Peyer's patch (tissue), 4 donors: ENCODE results near the gene TTC21B. TPM values are rescaled to one million over a fixed set of nuclear protein-coding genes. Genes with fewer than 3 reads are reported as not detected.

Source experiments
- DNase-seq, 3 donors: peaks; one replicate each; pipeline ENCODE4 v3.0.0-alpha.2; 2017 to 2019
- H3K27ac ChIP-seq, 4 donors: fragments of 200-600 bp; sonication (generic); one replicate each; pipeline ENCODE4 v1.5.1; 2016 to 2019
- H3K27me3 ChIP-seq, 2 donors: fragments of 200-600 bp; sonication (generic); one replicate each; pipeline ENCODE4 v1.5.1; 2019
- H3K36me3 ChIP-seq, 3 donors: fragments of 200-600 bp; sonication (generic); one replicate each; pipeline ENCODE4 v1.5.1; 2016 to 2019
- H3K4me1 ChIP-seq, 4 donors: fragments of 200-600 bp; sonication (generic); one replicate each; pipeline ENCODE4 v1.5.1; 2016 to 2019
- H3K4me3 ChIP-seq, 4 donors: fragments of 200-600 bp; sonication (generic); 1 replicate in 3 of 4; 2 replicates in 1 of 4; pipeline ENCODE4 v1.5.1; 2016 to 2019; ENCODE audit warnings: mild to moderate bottlenecking in 1 of 4
- H3K9me3 ChIP-seq, 4 donors: fragments of 200-600 bp; sonication (generic); one replicate each; pipeline ENCODE4 v1.5.1; 2016 to 2019; ENCODE audit warnings: mild to moderate bottlenecking in 1 of 4
- POLR2A ChIP-seq, 2 donors: fragments of 450-650 bp; IDR thresholded peaks; one replicate each; pipeline ENCODE4 v1.5.1; 2017; ENCODE audit warnings: antibody characterized with exemption in 2 of 2, mild to moderate bottlenecking in 2 of 2, moderate library complexity in 2 of 2
- total RNA-seq, 4 donors: library from RNA; depleted of rRNA; stranded (reverse); fragments of >200 nt; gene quantifications; one replicate each; pipeline ENCODE4 v1.1.0, GENCODE V29; 2016
- TF ChIP-seq, protein P1 (sequence below), 6 experiments: fragments of 450-650 bp in 4 of 6; fragments of 200-600 bp in 2 of 6; sonication (generic) in 1 of 6; IDR thresholded peaks; one replicate each; pipeline ENCODE4 v1.5.1; 2017 to 2019; ENCODE audit warnings: antibody characterized with exemption in 6 of 6, mild to moderate bottlenecking in 3 of 6, moderate library complexity in 1 of 6

TTC21B gene
- total RNA-seq, 4 donors from 2014 or later = 14.2 to 47.9 (median 32.6) TPM

DNA sequence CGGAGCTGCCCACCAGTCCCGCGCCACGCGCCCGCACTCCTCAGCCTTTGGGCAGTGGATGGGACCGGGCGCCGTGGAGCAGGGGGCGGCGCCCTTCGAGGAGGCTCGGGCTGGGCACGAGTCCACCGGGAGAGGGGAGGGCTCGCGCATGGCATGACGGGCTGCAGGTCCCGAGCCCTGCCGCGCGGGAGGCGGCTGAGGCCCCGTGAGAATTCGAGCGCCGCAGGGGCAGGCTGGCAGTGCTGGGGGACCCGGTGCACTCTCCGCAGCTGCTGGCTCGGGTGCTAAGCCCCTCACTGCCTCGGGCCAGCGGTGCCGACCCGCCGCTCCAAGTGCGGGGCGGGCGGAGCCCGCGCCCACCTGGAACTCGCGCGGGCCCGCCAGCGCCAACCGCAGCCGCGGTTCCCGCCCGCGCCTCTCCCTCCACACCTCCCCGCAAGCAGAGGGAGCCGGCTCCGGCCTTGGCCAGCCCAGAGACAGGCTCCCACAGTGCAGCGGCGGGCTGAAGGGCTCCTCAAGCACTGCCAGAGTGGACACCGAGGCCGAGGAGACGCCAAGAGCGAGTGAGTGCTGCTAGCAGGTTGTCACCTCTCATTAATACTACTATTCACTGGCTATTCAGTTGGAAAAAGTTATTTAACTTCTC is 3.6 kb upstream of the TTC21B start:
- Histone ChIP-seq H3K27me3 (no peaks in the 10 kb centered on the region), H3K36me3 (no peaks in the 10 kb centered on the region), H3K4me3 (no peak overlapping the region), H3K9me3 (no peaks in the 10 kb centered on the region), H3K27ac (no peak overlapping the region), H3K4me1 (peaks cover 0 to 14% (median 0%) of the 10 kb centered on the region in 4 donors)
- no peak for DNase-seq
- TF ChIP-seq, protein P1, sequence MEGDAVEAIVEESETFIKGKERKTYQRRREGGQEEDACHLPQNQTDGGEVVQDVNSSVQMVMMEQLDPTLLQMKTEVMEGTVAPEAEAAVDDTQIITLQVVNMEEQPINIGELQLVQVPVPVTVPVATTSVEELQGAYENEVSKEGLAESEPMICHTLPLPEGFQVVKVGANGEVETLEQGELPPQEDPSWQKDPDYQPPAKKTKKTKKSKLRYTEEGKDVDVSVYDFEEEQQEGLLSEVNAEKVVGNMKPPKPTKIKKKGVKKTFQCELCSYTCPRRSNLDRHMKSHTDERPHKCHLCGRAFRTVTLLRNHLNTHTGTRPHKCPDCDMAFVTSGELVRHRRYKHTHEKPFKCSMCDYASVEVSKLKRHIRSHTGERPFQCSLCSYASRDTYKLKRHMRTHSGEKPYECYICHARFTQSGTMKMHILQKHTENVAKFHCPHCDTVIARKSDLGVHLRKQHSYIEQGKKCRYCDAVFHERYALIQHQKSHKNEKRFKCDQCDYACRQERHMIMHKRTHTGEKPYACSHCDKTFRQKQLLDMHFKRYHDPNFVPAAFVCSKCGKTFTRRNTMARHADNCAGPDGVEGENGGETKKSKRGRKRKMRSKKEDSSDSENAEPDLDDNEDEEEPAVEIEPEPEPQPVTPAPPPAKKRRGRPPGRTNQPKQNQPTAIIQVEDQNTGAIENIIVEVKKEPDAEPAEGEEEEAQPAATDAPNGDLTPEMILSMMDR (IDR thresholded peaks at IDR 0.05) = no peak
- TF ChIP-seq POLR2A (IDR thresholded peaks at IDR 0.05) = no peak

DNA sequence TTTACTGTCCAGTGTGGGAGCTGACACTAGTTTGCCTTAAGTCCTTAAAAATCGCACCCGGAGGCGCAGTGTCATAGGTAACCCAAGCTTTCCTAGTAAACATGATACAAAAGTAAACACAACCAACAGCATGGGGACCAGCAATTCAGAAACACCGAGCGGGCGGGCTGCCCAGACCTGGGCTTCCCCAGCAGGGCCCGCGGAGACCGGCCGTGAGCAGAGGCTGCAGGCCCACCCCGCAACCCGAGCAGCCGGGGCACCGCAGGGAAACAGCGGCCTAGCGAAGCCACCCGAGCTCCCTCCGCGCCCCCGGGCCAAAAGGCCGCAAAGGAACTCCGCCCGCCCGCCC is 296 bp downstream of the TTC21B start:
- H3K36me3 ChIP-seq = peaks cover 0 to 10% (median 0%) of the 10 kb centered on the region in 3 donors
- no peak for TF ChIP-seq POLR2A (IDR thresholded peaks at IDR 0.05)
- TF ChIP-seq, protein P1 (IDR thresholded peaks at IDR 0.05) = no peak
- peaks cover 0 to 23% (median 0%) of the 10 kb centered on the region in 4 donors for H3K4me1 ChIP-seq
- no peaks in the 10 kb centered on the region for H3K27me3 ChIP-seq
- no peak for DNase-seq
- H3K9me3 ChIP-seq = no peaks in the 10 kb centered on the region
- H3K27ac ChIP-seq = peak overlapping the region; percentile 71 to 90 (median 84)
- H3K4me3 ChIP-seq = peak overlapping the region; percentile 61 to 91 (median 74)

DNA sequence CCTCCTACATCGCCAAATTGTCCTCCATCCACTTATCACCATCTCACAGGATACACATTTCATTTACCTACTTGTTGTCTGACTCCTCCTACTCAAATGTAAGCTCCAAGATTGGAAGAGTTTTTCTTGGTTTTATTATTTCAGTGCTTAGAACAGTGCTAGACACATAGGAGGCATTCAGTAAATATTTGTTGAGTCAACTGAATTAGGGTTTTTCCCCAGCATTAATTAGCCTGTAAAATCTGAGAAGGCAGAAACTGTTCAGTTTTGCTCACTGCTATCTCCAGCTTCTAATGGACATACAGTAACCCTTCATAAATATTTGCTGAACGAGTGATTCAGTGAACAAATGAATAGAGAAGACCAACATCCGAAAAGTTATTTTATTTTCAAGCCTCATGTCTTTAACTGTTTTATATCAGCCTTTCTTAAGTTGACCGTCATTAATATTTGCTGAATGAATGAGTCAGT is 800 bp downstream of the TTC21B start:
- TF ChIP-seq POLR2A (IDR thresholded peaks at IDR 0.05) = no peak
- TF ChIP-seq, protein P1 (IDR thresholded peaks at IDR 0.05) = no peak
- Histone ChIP-seq H3K36me3 (peaks cover 0 to 10% (median 0%) of the 10 kb centered on the region in 3 donors), H3K4me3 (peak overlapping the region; percentile 61 to 91 (median 74)), H3K27me3 (no peaks in the 10 kb centered on the region), H3K9me3 (no peaks in the 10 kb centered on the region), H3K4me1 (peaks cover 0 to 23% (median 0%) of the 10 kb centered on the region in 4 donors), H3K27ac (peak overlapping the region in 3 of 4 donors; percentile 71 to 90 (median 86))
- DNase-seq = no peak

DNA sequence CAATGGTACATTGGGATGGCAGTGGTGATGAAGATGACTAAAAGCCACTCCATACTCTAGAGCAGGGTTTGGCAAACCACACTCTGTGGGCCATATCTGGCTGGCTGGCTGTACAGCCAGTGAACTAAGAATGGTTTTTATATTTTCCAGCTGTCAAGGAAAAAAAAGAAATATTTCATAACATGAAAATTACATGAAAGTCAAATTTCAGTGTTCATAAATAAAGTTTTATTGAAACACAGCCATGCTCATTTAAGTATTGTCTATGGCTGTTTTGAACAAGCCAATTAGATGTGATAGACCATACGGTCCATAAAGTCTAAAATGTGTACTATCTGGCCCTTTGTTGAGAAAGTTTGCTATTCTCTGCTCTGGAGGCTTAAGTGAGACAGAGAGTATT is 1.5 kb downstream of the TTC21B start:
- Histone ChIP-seq H3K27ac (no peak overlapping the region), H3K4me1 (peaks cover 0 to 23% (median 0%) of the 10 kb centered on the region in 4 donors), H3K4me3 (no peak overlapping the region), H3K27me3 (no peaks in the 10 kb centered on the region), H3K36me3 (peaks cover 0 to 10% (median 0%) of the 10 kb centered on the region in 3 donors), H3K9me3 (no peaks in the 10 kb centered on the region)
- no peak for DNase-seq
- TF ChIP-seq, protein P1 (IDR thresholded peaks at IDR 0.05) = no peak
- no peak for TF ChIP-seq POLR2A (IDR thresholded peaks at IDR 0.05)

DNA sequence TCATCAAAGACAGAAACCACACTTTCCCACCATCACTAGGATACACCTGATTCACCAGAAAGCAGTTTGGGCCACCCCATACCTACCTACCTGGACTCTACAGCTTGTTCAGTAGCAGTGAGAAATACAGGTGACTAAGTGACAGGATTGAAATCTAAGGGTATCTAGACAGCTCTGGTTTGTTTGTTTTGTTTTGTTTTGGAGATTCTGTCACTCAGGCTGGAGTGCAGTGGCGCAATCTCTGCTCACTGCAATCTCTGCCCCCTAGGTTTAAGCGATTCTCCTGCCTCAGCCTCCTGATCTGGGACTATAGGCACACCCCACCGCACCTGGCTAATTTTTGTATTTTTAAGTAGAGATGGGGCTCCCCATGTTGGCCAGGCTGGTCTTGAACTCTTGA is 3.1 kb downstream of the TTC21B start:
- Histone ChIP-seq H3K9me3 (no peaks in the 10 kb centered on the region), H3K27me3 (no peaks in the 10 kb centered on the region), H3K36me3 (peaks cover 0 to 13% (median 0%) of the 10 kb centered on the region in 3 donors)

More for the DNA sequence above, 3.1 kb downstream of the TTC21B start:
- H3K27ac ChIP-seq = no peak overlapping the region
- no peak for DNase-seq
- H3K4me3 ChIP-seq = no peak overlapping the region
- TF ChIP-seq, protein P1 (IDR thresholded peaks at IDR 0.05) = no peak
- no peak for TF ChIP-seq POLR2A (IDR thresholded peaks at IDR 0.05)
- H3K4me1 ChIP-seq = peaks cover 0 to 23% (median 0%) of the 10 kb centered on the region in 4 donors
